GM19452 (cell line): ENCODE measurements around the gene BSPH1.
"Not testable (repeated sequence)": the region's sequence is repeated elsewhere in the genome, so short reads cannot be mapped to it uniquely, and the experiment has no call there.

Source experiments
- ATAC-seq: cut with Tn5 transposase; IDR thresholded peaks from one replicate; pipeline ENCODE4 v1.9.1; 2021; ENCODE audit not compliant: unreplicated experiment

Gene BSPH1, protein sequence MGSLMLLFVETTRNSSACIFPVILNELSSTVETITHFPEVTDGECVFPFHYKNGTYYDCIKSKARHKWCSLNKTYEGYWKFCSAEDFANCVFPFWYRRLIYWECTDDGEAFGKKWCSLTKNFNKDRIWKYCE

GRCh38 chr19:47992070-47992469, at the start of gene BSPH1:
Gene BSPH1 (minus strand): TSS chr19:47992170. CDS start chr19:47992081, 89 bp downstream.
- no peak for ATAC-seq

GRCh38 chr19:48036765-48037164, 44.8 kb upstream of the BSPH1 start:
- ATAC-seq, result no peak

- no peak for ATAC-seq
Observed at GRCh38 chr19:48033604-48034003, 41.6 kb upstream of the BSPH1 start.

GRCh38 chr19:48030073-48030472, 38.1 kb upstream of the BSPH1 start:
- no peak for ATAC-seq

- no peak for ATAC-seq
Observed at GRCh38 chr19:48029431-48029830, 37.5 kb upstream of the BSPH1 start.

- no peak for ATAC-seq
Observed at GRCh38 chr19:48025480-48025879, 33.5 kb upstream of the BSPH1 start.

- no peak for ATAC-seq
Observed at GRCh38 chr19:48023518-48023917, 31.5 kb upstream of the BSPH1 start.

- no peak for ATAC-seq
Observed at GRCh38 chr19:48023011-48023410, 31.0 kb upstream of the BSPH1 start.

GRCh38 chr19:48020686-48021085, 28.7 kb upstream of the BSPH1 start:
- ATAC-seq, result no peak

GRCh38 chr19:48010932-48011758, 19.2 kb upstream of the BSPH1 start:
- ATAC-seq, result no peak

DNA sequence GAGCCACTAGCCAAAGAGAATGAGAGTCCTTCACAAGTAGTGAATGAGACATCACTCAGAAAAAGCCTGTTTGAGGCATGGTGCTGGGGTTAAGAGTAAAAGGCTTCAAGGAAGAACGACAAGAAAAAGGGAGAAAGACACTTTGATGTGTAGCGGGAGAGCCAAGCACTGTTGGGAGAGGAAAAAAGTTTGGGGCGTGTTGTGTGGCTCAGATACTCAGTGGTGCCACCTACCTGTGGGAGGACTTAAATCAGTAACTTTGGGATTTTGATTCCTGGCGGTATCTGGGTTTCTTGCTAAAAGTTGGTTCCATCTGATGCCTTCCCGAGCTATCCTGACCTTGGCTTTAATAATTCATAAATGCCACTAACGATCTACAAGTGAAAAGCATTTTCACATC, 14.8 kb upstream of the BSPH1 start:
- ATAC-seq, result no peak

DNA sequence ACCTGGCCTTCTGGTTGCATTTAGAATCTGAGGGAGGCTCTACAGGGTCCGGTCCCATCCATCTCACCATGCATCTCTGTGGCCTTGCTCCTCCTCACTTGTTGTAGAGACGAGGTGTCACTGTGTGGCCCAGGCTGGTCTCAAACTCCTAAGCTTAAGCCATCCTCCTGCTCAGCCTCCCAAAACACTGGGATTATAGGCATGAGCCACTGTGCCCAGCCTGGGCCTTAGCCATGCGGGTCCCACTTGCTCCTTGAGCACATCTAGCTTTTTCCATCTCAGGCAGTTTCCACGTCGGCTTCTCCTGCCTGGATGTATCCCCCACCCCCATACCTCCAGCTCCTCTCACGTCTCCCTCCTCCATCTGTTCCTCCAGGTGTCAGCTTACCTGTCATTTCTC, 12.3 kb upstream of the BSPH1 start:
- no peak for ATAC-seq

- ATAC-seq, result no peak
Observed at GRCh38 chr19:48000846-48001245, 8.9 kb upstream of the BSPH1 start.

DNA sequence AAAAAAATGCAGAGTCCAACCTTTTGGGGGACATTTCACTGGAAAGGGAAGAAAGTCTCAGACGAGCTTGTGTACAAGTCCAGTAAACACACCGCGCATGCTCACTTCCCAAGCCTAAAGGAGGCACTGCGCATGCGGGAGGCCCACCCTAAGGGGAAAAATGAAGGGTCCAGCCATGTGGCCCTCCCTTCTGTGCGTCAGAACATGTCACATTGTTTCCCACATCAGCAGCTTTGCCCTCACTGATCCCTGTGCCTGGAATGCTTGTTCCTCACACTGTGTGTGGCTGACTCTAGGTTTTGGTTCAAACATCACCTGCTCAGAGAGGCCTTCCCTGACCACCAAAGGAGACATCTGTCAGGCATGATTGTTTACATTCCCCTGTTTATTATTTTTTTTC, 6.8 kb upstream of the BSPH1 start:
- ATAC-seq, result no peak

GRCh38 chr19:47996230-47996727, 4.3 kb upstream of the BSPH1 start:
- ATAC-seq, result no peak

DNA sequence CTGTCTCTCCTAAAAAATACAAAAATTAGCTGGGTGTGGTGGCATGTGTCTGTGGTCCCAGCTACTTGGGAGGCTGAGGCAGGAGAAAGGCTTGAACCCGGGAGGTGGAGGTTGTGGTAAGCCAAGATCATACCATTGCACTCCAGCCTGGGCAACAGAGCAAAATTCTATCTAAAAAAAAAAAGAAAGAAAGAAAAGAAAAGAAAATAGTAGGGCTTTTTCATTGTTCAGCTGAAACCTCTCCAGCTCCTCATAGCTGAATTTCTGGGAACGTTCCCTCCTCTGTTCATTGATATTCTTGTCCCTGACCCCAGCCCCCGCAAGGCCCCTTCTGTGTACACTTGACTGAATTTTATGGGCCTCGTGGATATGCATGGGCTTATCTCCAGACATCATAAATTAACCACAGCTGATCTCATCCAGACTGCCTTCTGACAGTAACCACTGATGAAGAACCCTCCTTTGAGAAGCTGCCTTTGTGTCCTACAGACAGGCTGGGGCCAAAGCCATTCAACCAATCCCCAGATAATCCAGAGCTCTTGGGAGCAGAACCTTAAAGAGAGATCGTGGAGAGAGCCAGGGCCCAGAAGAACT, 2.3 kb upstream of the BSPH1 start, which contains the start of gene ELSPBP1:
ELSPBP1 (plus strand) TSS at position 424 of the 594 bp plus-strand sequence. CDS start 14,036 bp downstream, outside the sequence.
- no peak for ATAC-seq

DNA sequence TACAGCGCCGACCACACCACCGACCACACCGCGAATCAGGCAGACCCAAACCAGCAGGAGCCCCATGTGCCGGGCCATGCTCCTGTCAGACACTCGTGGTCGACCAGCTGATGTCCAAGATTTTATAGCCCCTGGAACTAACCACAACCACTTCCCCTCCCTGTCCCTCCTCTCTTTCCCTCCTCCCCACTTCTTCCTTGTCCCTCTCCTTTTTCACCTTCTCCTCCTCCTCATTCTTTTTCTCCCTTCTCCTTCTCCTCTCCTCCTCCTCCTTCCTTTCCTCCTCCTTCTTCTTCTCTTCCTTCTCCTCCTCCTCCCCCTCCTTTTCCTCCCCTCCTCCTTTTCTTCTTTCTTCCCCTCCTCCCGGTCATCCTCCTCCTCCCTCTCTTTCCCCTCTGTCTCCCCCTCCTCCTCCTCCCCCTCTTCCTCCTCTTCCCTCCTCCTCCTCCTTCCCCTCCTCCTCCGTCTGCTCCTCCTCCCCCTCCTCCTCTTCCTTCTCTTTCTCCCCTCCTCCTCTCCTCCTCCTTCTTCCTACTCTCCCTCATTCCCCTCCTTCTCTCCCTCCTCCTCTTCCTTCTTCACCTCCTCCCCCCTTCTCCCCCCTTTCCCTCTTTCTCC, 670 bp downstream of the BSPH1 start:
- no peak for ATAC-seq

- ATAC-seq, result no peak
Observed at GRCh38 chr19:47973529-47973928, 18.4 kb downstream of the BSPH1 start.

GRCh38 chr19:47955936-47956335, 36.0 kb downstream of the BSPH1 start:
- ATAC-seq, result not testable (repeated sequence)

DNA sequence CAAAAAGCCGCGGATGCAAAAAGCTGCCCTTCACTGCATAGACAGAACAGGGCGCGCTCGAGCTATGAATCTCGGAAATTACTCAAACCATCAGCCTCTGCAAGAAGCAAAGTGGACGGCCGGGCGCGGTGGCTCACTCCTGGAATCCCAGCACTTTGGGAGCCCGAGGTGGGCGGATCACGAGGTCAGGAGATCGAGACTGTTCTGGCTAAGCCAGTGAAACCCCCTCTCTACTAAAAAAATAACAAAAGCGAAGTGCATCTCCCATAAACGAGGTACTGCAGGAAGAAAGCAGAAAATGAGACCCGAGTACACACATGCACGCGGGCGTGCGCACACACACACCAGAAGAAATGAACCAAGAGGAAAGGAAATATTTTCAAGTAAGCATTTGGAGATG, 39.8 kb downstream of the BSPH1 start:
- ATAC-seq, result not testable (repeated sequence)

DNA sequence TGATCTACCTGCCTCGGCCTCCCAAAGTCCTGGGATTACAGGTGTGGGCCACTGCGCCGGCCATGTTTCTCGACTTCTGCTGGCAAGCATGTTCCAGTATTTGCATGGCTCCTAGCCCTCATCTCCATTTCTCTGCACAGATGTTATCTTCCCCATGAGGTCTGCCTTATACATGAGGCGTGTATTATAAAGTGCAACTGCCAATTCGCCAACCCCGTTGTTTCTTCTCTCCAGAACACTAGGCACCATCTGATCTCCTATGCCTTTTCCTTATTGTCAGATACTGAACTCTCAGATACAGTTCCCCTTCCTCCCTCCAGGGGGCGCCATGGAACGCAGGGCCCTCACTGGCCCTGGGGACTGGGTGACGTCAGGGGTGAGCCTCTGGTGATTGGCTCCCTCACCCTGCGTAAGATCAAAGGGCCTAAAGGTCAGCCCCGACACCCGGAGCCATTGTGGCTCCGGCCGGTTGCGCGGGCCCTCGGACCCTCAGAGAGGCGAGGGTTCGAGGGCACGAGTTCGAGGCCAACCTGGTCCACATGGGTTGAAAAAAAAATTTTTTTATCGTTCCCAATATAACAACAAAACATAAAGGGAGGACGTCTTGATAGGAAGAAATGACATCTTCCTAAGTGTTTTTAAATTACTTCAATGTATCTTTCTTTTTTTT, 42.0 kb downstream of the BSPH1 start:
- not testable (repeated sequence) for ATAC-seq
